Peyer's patch (tissue), 4 donors: Measurements from ENCODE around the gene SLC26A11.

Source experiments
- POLR2A ChIP-seq, 2 donors: fragments of 450-650 bp; IDR thresholded peaks; one replicate each; pipeline ENCODE4 v1.5.1; 2017; ENCODE audit warnings: antibody characterized with exemption in 2 of 2, mild to moderate bottlenecking in 2 of 2, moderate library complexity in 2 of 2
- TF ChIP-seq, protein P1 (sequence below), 6 experiments: fragments of 450-650 bp in 4 of 6; fragments of 200-600 bp in 2 of 6; sonication (generic) in 1 of 6; IDR thresholded peaks; one replicate each; pipeline ENCODE4 v1.5.1; 2017 to 2019; ENCODE audit warnings: antibody characterized with exemption in 6 of 6, mild to moderate bottlenecking in 3 of 6, moderate library complexity in 1 of 6

DNA sequence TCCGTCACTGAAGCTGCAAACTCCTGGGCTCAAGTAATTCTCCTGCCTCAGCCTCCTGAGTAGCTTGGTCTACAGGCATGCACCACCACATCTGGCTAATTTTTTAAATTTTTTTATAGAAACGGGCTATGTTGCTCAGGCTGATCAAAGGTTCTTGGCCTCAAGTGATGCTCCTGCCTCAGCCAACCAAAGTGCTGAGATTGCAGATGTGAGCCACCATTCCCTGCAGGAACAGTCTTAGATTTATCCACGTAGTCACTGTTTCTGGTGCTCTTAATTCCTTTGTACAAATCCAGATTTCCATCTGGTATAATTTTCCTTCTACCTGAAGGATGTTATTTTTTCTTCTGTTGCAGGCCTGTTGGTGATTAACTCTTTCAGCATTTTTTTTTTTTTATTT is 13.0 kb downstream of the SLC26A11 start:
- TF ChIP-seq, protein P1, sequence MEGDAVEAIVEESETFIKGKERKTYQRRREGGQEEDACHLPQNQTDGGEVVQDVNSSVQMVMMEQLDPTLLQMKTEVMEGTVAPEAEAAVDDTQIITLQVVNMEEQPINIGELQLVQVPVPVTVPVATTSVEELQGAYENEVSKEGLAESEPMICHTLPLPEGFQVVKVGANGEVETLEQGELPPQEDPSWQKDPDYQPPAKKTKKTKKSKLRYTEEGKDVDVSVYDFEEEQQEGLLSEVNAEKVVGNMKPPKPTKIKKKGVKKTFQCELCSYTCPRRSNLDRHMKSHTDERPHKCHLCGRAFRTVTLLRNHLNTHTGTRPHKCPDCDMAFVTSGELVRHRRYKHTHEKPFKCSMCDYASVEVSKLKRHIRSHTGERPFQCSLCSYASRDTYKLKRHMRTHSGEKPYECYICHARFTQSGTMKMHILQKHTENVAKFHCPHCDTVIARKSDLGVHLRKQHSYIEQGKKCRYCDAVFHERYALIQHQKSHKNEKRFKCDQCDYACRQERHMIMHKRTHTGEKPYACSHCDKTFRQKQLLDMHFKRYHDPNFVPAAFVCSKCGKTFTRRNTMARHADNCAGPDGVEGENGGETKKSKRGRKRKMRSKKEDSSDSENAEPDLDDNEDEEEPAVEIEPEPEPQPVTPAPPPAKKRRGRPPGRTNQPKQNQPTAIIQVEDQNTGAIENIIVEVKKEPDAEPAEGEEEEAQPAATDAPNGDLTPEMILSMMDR (IDR thresholded peaks at IDR 0.05): no peak
- no peak for TF ChIP-seq POLR2A (IDR thresholded peaks at IDR 0.05)
